Neural progenitor cell (in vitro differentiated cells): ENCODE results near the gene GRM3.

Experiments
- CTCF ChIP-seq: fragments of 200-600 bp; sonication (generic); IDR thresholded peaks from 2 replicates; pipeline ENCODE4 v1.5.1; 2017; ENCODE audit warnings: antibody characterized with exemption, mild to moderate bottlenecking
- EZH2 ChIP-seq: fragments of 200-600 bp; sonication (generic); IDR thresholded peaks from 2 replicates; pipeline ENCODE4 v1.6.1; 2017; ENCODE audit warnings: antibody characterized with exemption, mild to moderate bottlenecking, moderate library complexity

GRCh38 chr7:86846494-86847190 lies 202.9 kb downstream of the GRM3 start:
- no peak for TF ChIP-seq CTCF
- TF ChIP-seq EZH2, result no peak
